ENCODE results near the gene BBX. TPM values are rescaled to one million over a fixed set of nuclear protein-coding genes. Genes with fewer than 3 reads are reported as not detected.

BBX gene
- total RNA-seq, 1 experiment from 2014 or later, result 66.8 TPM

GRCh38 chr3:107592073-107592472, 69.3 kb downstream of the BBX start:
- TF ChIP-seq EZH2phosphoT487 (IDR thresholded peaks at IDR 0.05; ENCODE audit: borderline replicate concordance, low read length) (no peak), EZH2 (IDR thresholded peaks at IDR 0.05; ENCODE audit: low read length, unreplicated experiment) (no peak), CTCF (conservative IDR thresholded peaks at IDR 0.05; ENCODE audit: low read depth, low read length) (no peak)
- Histone ChIP-seq H3K4me2 (ENCODE audit: low read length) (no peak overlapping the region), H2AFZ (ENCODE audit: low read length) (no peak overlapping the region), H3K27me3 (ENCODE audit: low read length) (no peaks in the 10 kb centered on the region), H3K9me3 (ENCODE audit: low read length) (no peaks in the 10 kb centered on the region), H3K9me2 (replicated peaks; ENCODE audit: low read length) (no peaks in the 10 kb centered on the region), H3K36me3 (ENCODE audit: low read depth, low read length) (no peaks in the 10 kb centered on the region), H4K20me1 (ENCODE audit: low read length) (no peaks in the 10 kb centered on the region), H3K4me1 (ENCODE audit: insufficient read depth, low read length) (no peaks in the 10 kb centered on the region), H3K4me3 (ENCODE audit: low read length) (no peak overlapping the region), H3F3A (ENCODE audit: low read length, unreplicated experiment) (no peaks in the 10 kb centered on the region), H3K27ac (ENCODE audit: low read length) (no peak overlapping the region), H3K79me2 (ENCODE audit: low read length) (no peaks in the 10 kb centered on the region), H3K9ac (ENCODE audit: low read length) (no peak overlapping the region)
- no peak for ATAC-seq
- DNase-seq, result no peak
- BruUV-seq (replicated peaks), result no TSS peak
- CTCF ChIA-PET, result interaction anchor here (0.5 kb wide), 1 partner anchor 13 kb away, joined by 3 read pairs; no protein-coding TSS in a partner anchor
- POLR2A ChIA-PET (ENCODE audit: unreplicated experiment), result interaction anchor here (0.6 kb wide), 1 partner anchor 121 kb away, joined by 3 read pairs; no protein-coding TSS in a partner anchor
- intact Hi-C loops (cut with micrococcal nuclease), result no loop called here

GRCh38 chr3:107594870-107595269, 72.1 kb downstream of the BBX start:
- Histone ChIP-seq H3K27ac (ENCODE audit: low read length) (no peak overlapping the region), H3K4me3 (ENCODE audit: low read length) (no peak overlapping the region), H3F3A (ENCODE audit: low read length, unreplicated experiment) (no peaks in the 10 kb centered on the region), H3K9ac (ENCODE audit: low read length) (no peak overlapping the region), H3K4me1 (ENCODE audit: insufficient read depth, low read length) (peaks cover 14% of the 10 kb centered on the region), H3K4me2 (ENCODE audit: low read length) (no peak overlapping the region), H3K9me3 (ENCODE audit: low read length) (no peaks in the 10 kb centered on the region), H3K27me3 (ENCODE audit: low read length) (no peaks in the 10 kb centered on the region), H3K9me2 (replicated peaks; ENCODE audit: low read length) (no peaks in the 10 kb centered on the region), H2AFZ (ENCODE audit: low read length) (no peak overlapping the region), H4K20me1 (ENCODE audit: low read length) (no peaks in the 10 kb centered on the region), H3K36me3 (ENCODE audit: low read depth, low read length) (no peaks in the 10 kb centered on the region), H3K79me2 (ENCODE audit: low read length) (no peaks in the 10 kb centered on the region)
- ATAC-seq, result no peak
- intact Hi-C loops (cut with micrococcal nuclease), result loop anchor here (5.0 kb wide), 1 partner anchor 783 kb away; no protein-coding TSS in a partner anchor
- BruUV-seq (replicated peaks), result no TSS peak
- TF ChIP-seq EZH2phosphoT487 (IDR thresholded peaks at IDR 0.05; ENCODE audit: borderline replicate concordance, low read length) (no peak), CTCF (conservative IDR thresholded peaks at IDR 0.05; ENCODE audit: low read depth, low read length) (no peak), EZH2 (IDR thresholded peaks at IDR 0.05; ENCODE audit: low read length, unreplicated experiment) (no peak)
- ChIA-PET POLR2A (ENCODE audit: unreplicated experiment) (no interaction called here), CTCF (no interaction called here)
- DNase-seq, result no peak

- Histone ChIP-seq H4K20me1 (ENCODE audit: low read length) (no peaks in the 10 kb centered on the region), H3K4me3 (ENCODE audit: low read length) (no peak overlapping the region), H3K4me2 (ENCODE audit: low read length) (no peak overlapping the region), H3K27me3 (ENCODE audit: low read length) (no peaks in the 10 kb centered on the region), H3K9me2 (replicated peaks; ENCODE audit: low read length) (no peaks in the 10 kb centered on the region), H3K9ac (ENCODE audit: low read length) (no peak overlapping the region), H3K4me1 (ENCODE audit: insufficient read depth, low read length) (peaks cover 15% of the 10 kb centered on the region), H3K27ac (ENCODE audit: low read length) (no peak overlapping the region), H3K79me2 (ENCODE audit: low read length) (no peaks in the 10 kb centered on the region), H3F3A (ENCODE audit: low read length, unreplicated experiment) (no peaks in the 10 kb centered on the region), H3K36me3 (ENCODE audit: low read depth, low read length) (no peaks in the 10 kb centered on the region), H2AFZ (ENCODE audit: low read length) (no peak overlapping the region), H3K9me3 (ENCODE audit: low read length) (no peaks in the 10 kb centered on the region)
- ChIA-PET POLR2A (ENCODE audit: unreplicated experiment) (no interaction called here), CTCF (no interaction called here)
- no peak for TF ChIP-seq EZH2phosphoT487 (IDR thresholded peaks at IDR 0.05; ENCODE audit: borderline replicate concordance, low read length)
- BruUV-seq (replicated peaks), result no TSS peak
- ATAC-seq, result no peak
- no peak for DNase-seq
- intact Hi-C loops (cut with micrococcal nuclease), result loop anchor here (5.0 kb wide), 1 partner anchor 784 kb away; no protein-coding TSS in a partner anchor
These were observed 73.9 kb downstream of the BBX start for GRCh38 chr3:107596639-107597038.
